Right cardiac atrium (tissue), 5 donors: ENCODE measurements around the gene DYDC1. TPM values are rescaled to one million over a fixed set of nuclear protein-coding genes. Genes with fewer than 3 reads are reported as not detected.
A peak's percentile ranks its signal among the peaks of the same experiment; 100 is the strongest.
"Not testable (repeated sequence)": the region's sequence is repeated elsewhere in the genome, so short reads cannot be mapped to it uniquely, and the experiment has no call there.

Experiments used
- ATAC-seq, 2 donors: fragments of 200-7000 bp; cut with Tn5 transposase; one replicate each; pipeline versions ENCODE4 v1.8.0 to v1.9.1; 2020; ENCODE audit warnings: moderate library complexity in 2 of 2, mild to moderate bottlenecking in 1 of 2
- DNase-seq, 3 donors: peaks; one replicate each; pipeline ENCODE4 v3.0.0-alpha.2; 2020
- H3K27ac ChIP-seq: one replicate; pipeline ENCODE4 v1.5.1; 2013; ENCODE audit warnings: mild to moderate bottlenecking, low read length, control low read depth, moderate library complexity
- H3K27me3 ChIP-seq: one replicate; pipeline ENCODE4 v1.6.1; 2013; ENCODE audit not compliant: control insufficient read depth, insufficient read depth
- H3K4me1 ChIP-seq: one replicate; pipeline ENCODE4 v1.6.1; 2013; ENCODE audit warnings: low read length; ENCODE audit not compliant: control insufficient read depth, insufficient read depth
- H3K4me3 ChIP-seq: one replicate; pipeline ENCODE4 v1.5.1; 2013; ENCODE audit warnings: low read length, control low read depth
- H3K9me3 ChIP-seq: one replicate; pipeline ENCODE4 v1.6.1; 2013; ENCODE audit warnings: low read length; ENCODE audit not compliant: control insufficient read depth
- WGBS: extraction: QIAGEN DNeasy Blood & Tissue Kit; methylation state at CpG from one replicate; pipeline ENCODE4 v1.1.7; 2013; 5-methylcytosine and 5-hydroxymethylcytosine counted together
- intact Hi-C, 4 donors: fragments of 100-400 bp; cut with DNase I; formaldehyde crosslinking; loops; one replicate each; pipeline versions ENCODE4 v1.11.0 to v1.14.0; 2022 to 2023
- polyA plus RNA-seq: library from polyadenylated mRNA; stranded (reverse); fragments of 200-250 nt; gene quantifications from one replicate; pipeline ENCODE4 v1.2.3, GENCODE V29; 2013
- total RNA-seq, 4 donors: library from RNA; stranded (reverse); fragmentation: NEBNext Ultra II Directional; extraction: Animal tissue kit (Norgen Biotek cat#: 25700); gene quantifications; one replicate each; pipeline ENCODE4 v1.2.1, GENCODE V29; 2021
- donor health status: healthy with polysubstance abuse.
- donor health status: DM: no; HTN: yes; CAD: no.
- donor health status: DM: no; HTN: no; CAD: no.
- donor health status: DM: no; HTN: yes; CAD: no; lungs with severe emphysema.
- donor health status: DM: yes; HTN: yes; CAD: no.

Gene DYDC1
- total and polyA plus RNA-seq, 5 donors, result not detected

- H3K4me1 ChIP-seq, result no peaks in the 10 kb centered on the region
- DNase-seq (no peak), ATAC-seq (no peak)
- 33% methylated on average over 3 of the region's 3 CpGs for WGBS
- H3K4me3 ChIP-seq, result no peak overlapping the region
- H3K27me3 ChIP-seq, result no peaks in the 10 kb centered on the region
- no peaks in the 10 kb centered on the region for H3K9me3 ChIP-seq
- H3K27ac ChIP-seq, result no peak overlapping the region
- intact Hi-C loops, result loop anchor here (5.0 to 10.0 kb wide), 4 partner anchors 65 to 545 kb away; no protein-coding TSS in a partner anchor
Measured at GRCh38 chr10:80379701-80380100, 23.1 kb upstream of the DYDC1 start.

- Histone ChIP-seq H3K9me3 (no peaks in the 10 kb centered on the region), H3K4me3 (no peak overlapping the region), H3K27ac (no peak overlapping the region), H3K27me3 (no peaks in the 10 kb centered on the region), H3K4me1 (no peaks in the 10 kb centered on the region)
- intact Hi-C loops, result loop anchor here in 1 of 4 donors (10.0 kb wide), 1 partner anchor 551 kb away; no protein-coding TSS in a partner anchor
- DNase-seq (no peak), ATAC-seq (no peak)
- WGBS, result 67% methylated on average over 2 of the region's 2 CpGs
Measured at GRCh38 chr10:80373502-80373901, 16.9 kb upstream of the DYDC1 start.

- 54% methylated on average over 5 of the region's 5 CpGs for WGBS
- Histone ChIP-seq H3K27ac (no peak overlapping the region), H3K9me3 (no peaks in the 10 kb centered on the region), H3K27me3 (no peaks in the 10 kb centered on the region), H3K4me1 (no peaks in the 10 kb centered on the region), H3K4me3 (no peak overlapping the region)
- ATAC-seq (no peak), DNase-seq (no peak)
- intact Hi-C loops, result loop anchor here in 1 of 4 donors (10.0 kb wide), 1 partner anchor 552 kb away; no protein-coding TSS in a partner anchor
Measured at GRCh38 chr10:80372675-80373074, 16.1 kb upstream of the DYDC1 start.

GRCh38 chr10:80371467-80371866, 14.9 kb upstream of the DYDC1 start:
- 70% methylated on average over 6 of the region's 6 CpGs for WGBS
- intact Hi-C loops, result loop anchor here in 1 of 4 donors (10.0 kb wide), 1 partner anchor 553 kb away; no protein-coding TSS in a partner anchor
- H3K9me3 ChIP-seq, result peaks cover 5% of the 10 kb centered on the region

GRCh38 chr10:80365510-80365909, 9.0 kb upstream of the DYDC1 start:
- DNase-seq, result no peak
- intact Hi-C loops, result no loop called here
- ATAC-seq, result no peak
- Histone ChIP-seq H3K27ac (no peak overlapping the region), H3K9me3 (peaks cover 5% of the 10 kb centered on the region), H3K4me1 (no peaks in the 10 kb centered on the region), H3K4me3 (no peak overlapping the region), H3K27me3 (no peaks in the 10 kb centered on the region)
- WGBS, result 0% methylated on average over 1 of the region's 1 CpG

More at GRCh38 chr10:80371467-80371866, 14.9 kb upstream of the DYDC1 start:
- H3K27ac ChIP-seq, result no peak overlapping the region
- H3K4me1 ChIP-seq, result no peaks in the 10 kb centered on the region
- H3K4me3 ChIP-seq, result no peak overlapping the region
- ATAC-seq, result no peak
- DNase-seq, result no peak
- no peaks in the 10 kb centered on the region for H3K27me3 ChIP-seq

GRCh38 chr10:80359644-80360043, 3.1 kb upstream of the DYDC1 start:
- ATAC-seq (no peak), DNase-seq (no peak)
- Histone ChIP-seq H3K27ac (no peak overlapping the region), H3K9me3 (no peaks in the 10 kb centered on the region), H3K27me3 (no peaks in the 10 kb centered on the region), H3K4me1 (no peaks in the 10 kb centered on the region), H3K4me3 (no peak overlapping the region)
- intact Hi-C loops, result no loop called here
- WGBS, result 93% methylated on average over 22 of the region's 22 CpGs

GRCh38 chr10:80358925-80359324, 2.4 kb upstream of the DYDC1 start:
- H3K27me3 ChIP-seq, H3K27ac ChIP-seq, H3K9me3 ChIP-seq, H3K4me3 ChIP-seq, DNase-seq, H3K4me1 ChIP-seq, ATAC-seq, intact Hi-C loops: not testable (repeated sequence)
- 29% methylated on average over 2 of the region's 2 CpGs for WGBS

GRCh38 chr10:80357851-80358125, 1.2 kb upstream of the DYDC1 start:
- DNase-seq (no peak), ATAC-seq (no peak)
- no peak overlapping the region for H3K4me3 ChIP-seq
- intact Hi-C loops, result no loop called here
- no peaks in the 10 kb centered on the region for H3K9me3 ChIP-seq
- H3K27ac ChIP-seq, result no peak overlapping the region
- H3K4me1 ChIP-seq, result no peaks in the 10 kb centered on the region
- H3K27me3 ChIP-seq, result no peaks in the 10 kb centered on the region
- WGBS, result 97% methylated on average over 5 of the region's 5 CpGs

GRCh38 chr10:80356989-80357850, 665 bp upstream of the DYDC1 start:
- WGBS, result 10% methylated on average over 50 of the region's 50 CpGs
- peak; percentile 34 to 50 for ATAC-seq
- DNase-seq, result peak in 2 of 3 donors; percentile 47 to 51

GRCh38 chr10:80351220-80351619, 5.3 kb downstream of the DYDC1 start:
- Histone ChIP-seq H3K4me3 (no peak overlapping the region), H3K4me1 (no peaks in the 10 kb centered on the region), H3K9me3 (no peaks in the 10 kb centered on the region), H3K27me3 (peaks cover 5% of the 10 kb centered on the region), H3K27ac (no peak overlapping the region)
- DNase-seq, result no peak
- 94% methylated on average over 3 of the region's 3 CpGs for whole genome bisulfite sequencing
- no peak for ATAC-seq
- intact Hi-C loops, result no loop called here

More at GRCh38 chr10:80356989-80357850, 665 bp upstream of the DYDC1 start:
- intact Hi-C loops, result no loop called here
- no peaks in the 10 kb centered on the region for H3K27me3 ChIP-seq
- no peaks in the 10 kb centered on the region for H3K4me1 ChIP-seq
- H3K9me3 ChIP-seq, result no peaks in the 10 kb centered on the region
- no peak overlapping the region for H3K27ac ChIP-seq
- peak overlapping the region; percentile 35 for H3K4me3 ChIP-seq

- intact Hi-C loops, result no loop called here
- ATAC-seq (no peak), DNase-seq (no peak)
- no peak overlapping the region for H3K4me3 ChIP-seq
- no peak overlapping the region for H3K27ac ChIP-seq
- H3K9me3 ChIP-seq, result no peaks in the 10 kb centered on the region
- WGBS, result 69% methylated on average over 3 of the region's 3 CpGs
- peaks cover 5% of the 10 kb centered on the region for H3K27me3 ChIP-seq
- H3K4me1 ChIP-seq, result no peaks in the 10 kb centered on the region
Measured at GRCh38 chr10:80350251-80350650, 6.3 kb downstream of the DYDC1 start.
